Nephron progenitor cell (in vitro differentiated cells): ENCODE data around the gene STAT6.
A peak's percentile ranks its signal among the peaks of the same experiment; 100 is the strongest.

ENCODE experiments used
- DNase-seq: peaks from one replicate; pipeline ENCODE4 v3.0.0; 2021
- H3K27ac Mint-ChIP-seq: 2 replicates; pipeline ENCODE4 v1.8.0; 2021; ENCODE audit warnings: mild to moderate bottlenecking, moderate library complexity, mixed read lengths
- H3K27me3 Mint-ChIP-seq: 2 replicates; pipeline ENCODE4 v1.8.0; 2021; ENCODE audit warnings: mild to moderate bottlenecking, low read depth, mixed read lengths; ENCODE audit not compliant: poor library complexity
- H3K36me3 Mint-ChIP-seq: 2 replicates; pipeline ENCODE4 v1.8.0; 2021; ENCODE audit warnings: low read depth, mixed read lengths
- H3K4me1 Mint-ChIP-seq: 2 replicates; pipeline ENCODE4 v1.8.0; 2021; ENCODE audit warnings: mixed read lengths
- H3K4me3 Mint-ChIP-seq: 2 replicates; pipeline ENCODE4 v1.8.0; 2021; ENCODE audit warnings: mild to moderate bottlenecking, moderate library complexity, mixed read lengths
- H3K9me3 Mint-ChIP-seq: 2 replicates; pipeline ENCODE4 v1.8.0; 2021; ENCODE audit warnings: mild to moderate bottlenecking, moderate library complexity, mixed read lengths
- CTCF ChIP-seq: fragments of 200-600 bp; sonication (generic); IDR thresholded peaks from 2 replicates; pipeline ENCODE4 v1.5.0; 2021; ENCODE audit warnings: antibody characterized with exemption

The STAT6 gene

GRCh38 chr12:57089271-57090245 is 21.6 kb downstream of the STAT6 start:
- DNase-seq, result peak; percentile 76
- H3K4me3 Mint-ChIP-seq, result peak overlapping the region; percentile 98
- H3K4me1 Mint-ChIP-seq, result peaks cover 81% of the 10 kb centered on the region
- H3K27me3 Mint-ChIP-seq, result no peaks in the 10 kb centered on the region
- H3K27ac Mint-ChIP-seq, result peak overlapping the region; percentile 74
- peaks cover 22% of the 10 kb centered on the region for H3K36me3 Mint-ChIP-seq
- H3K9me3 Mint-ChIP-seq, result no peaks in the 10 kb centered on the region
- no peak for TF ChIP-seq CTCF

- H3K27ac Mint-ChIP-seq, result peak within 1 kb of the TSS; percentile 99
- no peaks in the 10 kb centered on the region for H3K27me3 Mint-ChIP-seq
- no peaks in the 10 kb centered on the region for H3K9me3 Mint-ChIP-seq
- DNase-seq, result peak; percentile 95
- peaks cover 26% of the 10 kb centered on the region for H3K36me3 Mint-ChIP-seq
- no peak for TF ChIP-seq CTCF
- peak within 1 kb of the TSS; percentile 98 for H3K4me3 Mint-ChIP-seq
- H3K4me1 Mint-ChIP-seq, result peaks cover 80% of the 10 kb centered on the region
These were observed 22.6 kb downstream of the STAT6 start, which contains the start of gene NAB2 for GRCh38 chr12:57088354-57089270. Gene NAB2, plus strand, starts transcription at chr12:57089114. Its CDS starts 158 bp downstream, at chr12:57089272.

GRCh38 chr12:57087691-57088353 is 23.3 kb downstream of the STAT6 start:
- Mint-ChIP-seq H3K4me1 (peaks cover 78% of the 10 kb centered on the region), H3K4me3 (peak overlapping the region; percentile 88), H3K27ac (peak overlapping the region; percentile 99), H3K9me3 (no peaks in the 10 kb centered on the region), H3K27me3 (no peaks in the 10 kb centered on the region), H3K36me3 (peaks cover 25% of the 10 kb centered on the region)
- peak; percentile 78 for DNase-seq
- TF ChIP-seq CTCF, result no peak

GRCh38 chr12:57087010-57087690 is 24.0 kb downstream of the STAT6 start:
- H3K27me3 Mint-ChIP-seq, result no peaks in the 10 kb centered on the region
- no peaks in the 10 kb centered on the region for H3K9me3 Mint-ChIP-seq
- peaks cover 72% of the 10 kb centered on the region for H3K4me1 Mint-ChIP-seq
- H3K36me3 Mint-ChIP-seq, result peaks cover 18% of the 10 kb centered on the region
- TF ChIP-seq CTCF, result no peak
- DNase-seq, result peak; percentile 66
- peak overlapping the region; percentile 97 for H3K27ac Mint-ChIP-seq
- H3K4me3 Mint-ChIP-seq, result peak overlapping the region; percentile 88

GRCh38 chr12:57086493-57087009 is 24.6 kb downstream of the STAT6 start:
- Mint-ChIP-seq H3K27me3 (peaks cover under 1% of the 10 kb centered on the region), H3K27ac (peak overlapping the region; percentile 97), H3K4me1 (peaks cover 66% of the 10 kb centered on the region), H3K36me3 (peaks cover 12% of the 10 kb centered on the region), H3K9me3 (no peaks in the 10 kb centered on the region), H3K4me3 (peak overlapping the region; percentile 87)
- peak; percentile 14 for TF ChIP-seq CTCF
- DNase-seq, result peak; percentile 61
